ENCODE measurements around the gene ZNF14. TPM values are rescaled to one million over a fixed set of nuclear protein-coding genes. Genes with fewer than 3 reads are reported as not detected.

The ZNF14 gene
- total and polyA plus RNA-seq, 2 of the 13 experiments (the other 11 are each of a cell fraction or from before 2014, with no cell fraction given) = 1.9 to 6.2 TPM

DNA sequence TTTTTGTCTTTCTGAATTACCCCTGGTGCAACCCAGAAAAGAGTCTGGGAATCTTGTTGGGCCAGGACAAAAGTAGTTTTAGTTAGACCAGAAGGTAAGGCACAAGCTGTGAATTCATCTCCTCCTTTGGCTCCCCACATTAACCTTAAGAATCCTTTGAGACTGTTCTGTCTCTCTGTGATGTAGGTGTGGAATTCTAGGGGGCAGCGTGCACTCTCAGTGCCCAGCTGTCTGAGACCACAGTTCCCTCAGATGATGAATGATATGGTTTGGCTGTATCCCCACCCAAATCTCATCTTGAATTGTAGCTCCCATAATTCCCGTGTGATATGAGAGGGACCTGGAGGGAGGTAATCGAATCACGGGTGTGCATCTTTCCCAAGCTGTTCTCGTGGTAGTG, 44.8 kb upstream of the ZNF14 start:
- CTCF ChIA-PET (ENCODE audit: low intra/inter-chr PET ratio, low total read pairs) = no interaction called here
- Histone ChIP-seq H2AFZ (ENCODE audit: low read length) (no peak overlapping the region), H3K9ac (ENCODE audit: insufficient read depth, low read depth, low read length) (peak overlapping the region; percentile 81; the same call in 1 of the 2 replicates), H3K36me3 (replicated peaks in 1 of 2; ENCODE audit: control insufficient read depth in 1 of 2, insufficient read depth in 2 of 2, low read length in 2 of 2) (0 out of 5 replicates have a peak, but pooled peaks cover 0 to 2% of the 10 kb centered on the region in 2 experiments), H3K27ac (ENCODE audit: extremely low read length, insufficient read depth, low read length) (no peak overlapping the region), H3K4me2 (ENCODE audit: low read depth, low read length) (peak overlapping the region; percentile 87), H3K79me2 (ENCODE audit: insufficient read depth, low read length) (peaks cover 11% of the 10 kb centered on the region), H3K4me1 (ENCODE audit: insufficient read depth, low read length) (peaks cover 30% of the 10 kb centered on the region), H4K20me1 (ENCODE audit: insufficient read depth, low read length) (no peaks in the 10 kb centered on the region), H3K9me3 (ENCODE audit: low read length) (no peaks in the 10 kb centered on the region), H3K4me3 (replicated peaks in 1 of 3; ENCODE audit: insufficient read depth in 1 of 3, low read depth in 2 of 3, low read length in 3 of 3) (peak overlapping the region; percentile 79 to 99 (median 82); a peak in 5 of 6 replicates), H3K27me3 (ENCODE audit: control insufficient read depth in 1 of 2, insufficient read depth in 2 of 2, low read length in 2 of 2) (no peaks in the 10 kb centered on the region; a peak in 1 of 5 replicates)
- POLR2A ChIA-PET = interaction anchor here (0.8 to 3.8 kb wide), 2 partner anchors 88 to 109 kb away, joined by 3 to 35 read pairs; partner anchors contain the start of genes ZNF101 and ZNF253
- in situ Hi-C loops (cut with HindIII; ENCODE audit: extremely low pct_ligation_motif_present, low pct_unique_long_range_greater_than_20kb) = no loop called here
- ATAC-seq (no peak), DNase-seq (ENCODE audit: low spot score) (no peak), FAIRE-seq (no peak)
- TF ChIP-seq CTCF (CRISPR knock-in tag; IDR thresholded peaks at IDR 0.05) (peak; percentile 41), ZNF18 (CRISPR knock-in tag; IDR thresholded peaks at IDR 0.05; ENCODE audit: insufficient replicate concordance) (no peak), STAG1 (CRISPR knock-in tag; IDR thresholded peaks at IDR 0.05) (0 out of 2 replicates have a peak, but pooled peaks have one; percentile 19), THAP11 (CRISPR knock-in tag; IDR thresholded peaks at IDR 0.05) (0 out of 2 replicates have a peak, but pooled peaks have one; percentile 19)
- 93% methylated on average over 5 of the region's 5 CpGs for WGBS (ENCODE audit: low lambda C conversion rate)
- BruUV-seq (replicated peaks) = no TSS peak
- intact Hi-C loops (cut with micrococcal nuclease; ENCODE audit: unreplicated experiment) = loop anchor here (2.0 to 5.0 kb wide), 2 partner anchors 90 to 109 kb away; partner anchors contain the start of genes ZNF101 and ZNF253
